HEK293T (cell line): Measurements from ENCODE around the gene LPGAT1.

Source experiments
- CTCF ChIA-PET: fragments of 350-600 bp; formaldehyde crosslinking; extraction: SDS; loops from one replicate; lab custom pipeline; 2021; ENCODE audit warnings: antibody characterized with exemption, inconsistent platforms; lab: Yijun Ruan, JAX
- POLR2A ChIA-PET: fragments of 350-600 bp; formaldehyde crosslinking; extraction: SDS; loops from one replicate; lab custom pipeline; 2020; ENCODE audit warnings: antibody characterized with exemption, inconsistent platforms; lab: Yijun Ruan, JAX
- DNase-seq: peaks from one replicate; pipeline ENCODE4 v3.0.0; 2012; ENCODE audit warnings: mixed read lengths; ENCODE audit errors: extremely low spot score
- ARNT ChIP-seq: fragments of 450-650 bp; IDR thresholded peaks from 2 replicates; pipeline ENCODE4 v1.6.1; 2017; ENCODE audit warnings: mild to moderate bottlenecking
- BHLHE40 ChIP-seq: fragments of 450-650 bp; IDR thresholded peaks from 2 replicates; pipeline ENCODE4 v1.6.1; 2016; ENCODE audit warnings: mild to moderate bottlenecking, moderate library complexity, borderline replicate concordance
- CTBP1 ChIP-seq: fragments of 450-650 bp; IDR thresholded peaks from 2 replicates; pipeline ENCODE4 v1.6.1; 2016; ENCODE audit warnings: borderline replicate concordance
- ELF4 ChIP-seq: fragments of 450-650 bp; IDR thresholded peaks from 2 replicates; pipeline ENCODE4 v1.6.1; 2017; ENCODE audit warnings: antibody characterized with exemption
- FOXA1 ChIP-seq: fragments of 450-650 bp; IDR thresholded peaks from 2 replicates; pipeline ENCODE4 v1.6.1; 2016; ENCODE audit warnings: mild to moderate bottlenecking
- FOXK2 ChIP-seq: fragments of 450-650 bp; IDR thresholded peaks from 2 replicates; pipeline ENCODE4 v1.6.1; 2016; ENCODE audit warnings: mild to moderate bottlenecking
- FOXM1 ChIP-seq: fragments of 450-650 bp; IDR thresholded peaks from 2 replicates; pipeline ENCODE4 v1.6.1; 2017; ENCODE audit warnings: mild to moderate bottlenecking, borderline replicate concordance
- HDGF ChIP-seq: fragments of 450-650 bp; IDR thresholded peaks from 2 replicates; pipeline ENCODE4 v1.6.1; 2017; ENCODE audit warnings: antibody characterized with exemption, borderline replicate concordance
- L3MBTL2 ChIP-seq: fragments of 450-650 bp; conservative IDR thresholded peaks from 2 replicates; pipeline ENCODE4 v1.6.1; 2016; ENCODE audit warnings: mild to moderate bottlenecking
- LEF1 ChIP-seq: fragments of 450-650 bp; IDR thresholded peaks from 2 replicates; pipeline ENCODE4 v1.6.1; 2017; ENCODE audit warnings: mild to moderate bottlenecking, borderline replicate concordance
- NFRKB ChIP-seq: fragments of 450-650 bp; IDR thresholded peaks from 2 replicates; pipeline ENCODE4 v1.6.1; 2016; ENCODE audit warnings: mild to moderate bottlenecking, moderate library complexity
- SP1 ChIP-seq: fragments of 450-650 bp; IDR thresholded peaks from 2 replicates; pipeline ENCODE4 v1.6.1; 2017
- SUZ12 ChIP-seq: fragments of 450-650 bp; IDR thresholded peaks from 2 replicates; pipeline ENCODE4 v1.6.1; 2016; ENCODE audit warnings: mild to moderate bottlenecking
- TARDBP ChIP-seq: fragments of 450-650 bp; IDR thresholded peaks from 2 replicates; pipeline ENCODE4 v1.6.1; 2016
- ZNF384 ChIP-seq: fragments of 450-650 bp; IDR thresholded peaks from 2 replicates; pipeline ENCODE4 v1.6.1; 2016
- TF ChIP-seq, protein P1 (sequence below): fragments of 450-650 bp; IDR thresholded peaks from 2 replicates; pipeline ENCODE4 v1.6.1; 2016

LPGAT1 gene

GRCh38 chr1:211822677-211823407 lies 7.7 kb downstream of the LPGAT1 start:
- TF ChIP-seq, protein P1, sequence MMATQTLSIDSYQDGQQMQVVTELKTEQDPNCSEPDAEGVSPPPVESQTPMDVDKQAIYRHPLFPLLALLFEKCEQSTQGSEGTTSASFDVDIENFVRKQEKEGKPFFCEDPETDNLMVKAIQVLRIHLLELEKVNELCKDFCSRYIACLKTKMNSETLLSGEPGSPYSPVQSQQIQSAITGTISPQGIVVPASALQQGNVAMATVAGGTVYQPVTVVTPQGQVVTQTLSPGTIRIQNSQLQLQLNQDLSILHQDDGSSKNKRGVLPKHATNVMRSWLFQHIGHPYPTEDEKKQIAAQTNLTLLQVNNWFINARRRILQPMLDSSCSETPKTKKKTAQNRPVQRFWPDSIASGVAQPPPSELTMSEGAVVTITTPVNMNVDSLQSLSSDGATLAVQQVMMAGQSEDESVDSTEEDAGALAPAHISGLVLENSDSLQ, result no peak
- TF ChIP-seq ARNT (no peak), ZNF384 (no peak), HDGF (no peak), FOXM1 (no peak), BHLHE40 (no peak), TARDBP (no peak), FOXK2 (no peak)
- ChIA-PET CTCF (no interaction called here), POLR2A (no interaction called here)
- no peak for DNase-seq

DNA sequence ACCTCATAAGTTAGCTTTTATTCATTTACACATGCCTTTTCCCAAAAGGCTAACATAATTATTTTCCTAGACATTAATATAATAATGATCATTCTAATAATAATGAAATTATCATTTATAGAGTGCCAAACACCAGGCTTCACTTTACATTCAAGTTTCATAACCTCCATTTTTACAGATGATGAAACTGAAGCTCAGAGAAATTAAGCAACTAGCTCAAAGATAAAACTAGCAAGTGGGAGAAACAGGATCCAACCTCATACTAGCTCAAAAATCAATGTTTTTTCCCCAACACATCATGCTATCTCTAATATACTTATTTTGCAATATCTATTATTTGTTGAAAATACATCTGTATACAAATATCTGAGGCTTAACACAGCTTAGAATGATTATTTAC lies 14.0 kb downstream of the LPGAT1 start:
- DNase-seq, result no peak
- TF ChIP-seq SP1 (no peak), ELF4 (no peak), FOXM1 (no peak), HDGF (no peak), FOXK2 (no peak), TARDBP (no peak), SUZ12 (no peak), BHLHE40 (no peak), CTBP1 (no peak), LEF1 (no peak), FOXA1 (no peak), L3MBTL2 (no peak), ZNF384 (no peak), ARNT (no peak), NFRKB (no peak)
- TF ChIP-seq, protein P1, result no peak
- ChIA-PET CTCF (interaction anchor here (0.9 kb wide), 1 partner anchor 13 kb away, joined by 5 read pairs; no protein-coding TSS in a partner anchor), POLR2A (no interaction called here)

GRCh38 chr1:211814313-211814712 lies 16.2 kb downstream of the LPGAT1 start:
- CTCF ChIA-PET, result interaction anchor here (0.9 to 1.3 kb wide), 2 partner anchors 15 to 116 kb away, joined by 3 read pairs; no protein-coding TSS in a partner anchor
- no peak for DNase-seq
- TF ChIP-seq ARNT (no peak), BHLHE40 (no peak), FOXA1 (no peak), FOXM1 (no peak), FOXK2 (no peak), CTBP1 (no peak), ELF4 (no peak)
- POLR2A ChIA-PET, result no interaction called here

- TF ChIP-seq SP1 (no peak), TARDBP (no peak), BHLHE40 (no peak), LEF1 (no peak), NFRKB (no peak), ARNT (no peak), ELF4 (no peak), L3MBTL2 (no peak), FOXM1 (no peak), FOXK2 (no peak), HDGF (no peak)
- TF ChIP-seq, protein P1, result no peak
- ChIA-PET POLR2A (no interaction called here), CTCF (interaction anchor here (1.3 kb wide), 1 partner anchor 115 kb away, joined by 3 read pairs; no protein-coding TSS in a partner anchor)
- DNase-seq, result no peak
These were observed 17.0 kb downstream of the LPGAT1 start for GRCh38 chr1:211813590-211813989.

DNA sequence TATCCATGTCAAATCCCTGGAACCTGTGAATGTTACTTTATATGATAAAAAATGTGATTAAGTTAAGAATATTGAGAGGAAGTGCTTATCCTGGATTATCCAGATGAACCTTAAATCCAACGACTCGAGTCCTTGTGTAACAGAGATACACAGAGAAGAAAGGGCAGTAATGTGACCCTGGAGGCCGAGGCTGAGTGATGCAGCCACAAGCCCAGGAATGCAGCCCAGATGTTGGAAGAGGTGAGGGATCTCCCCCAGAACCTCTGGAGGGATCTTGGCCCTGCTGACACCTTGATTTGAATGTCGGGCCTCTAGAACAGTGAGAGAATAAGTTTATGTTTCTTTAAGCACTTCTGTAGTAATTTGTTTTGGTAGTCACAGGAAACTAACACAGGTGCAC lies 18.0 kb downstream of the LPGAT1 start:
- CTCF ChIA-PET, result no interaction called here
- TF ChIP-seq ZNF384, result no peak
- TF ChIP-seq L3MBTL2, result no peak
- TF ChIP-seq CTBP1, result no peak
- no peak for TF ChIP-seq BHLHE40
- TF ChIP-seq FOXK2, result no peak
- TF ChIP-seq, protein P1, result no peak
- TF ChIP-seq ARNT, result no peak
- no peak for TF ChIP-seq SUZ12
- TF ChIP-seq ELF4, result no peak
- no peak for TF ChIP-seq NFRKB
- TF ChIP-seq SP1, result no peak
- no peak for DNase-seq
- POLR2A ChIA-PET, result no interaction called here

GRCh38 chr1:211811848-211812247 lies 18.7 kb downstream of the LPGAT1 start:
- ChIA-PET POLR2A (no interaction called here), CTCF (no interaction called here)
- DNase-seq, result no peak
- TF ChIP-seq TARDBP, result no peak
- no peak for TF ChIP-seq CTBP1
- TF ChIP-seq ZNF384, result no peak
